D721Med (cell line): Measurements from ENCODE around the gene DTHD1.

Source experiments
- DNase-seq: peaks from one replicate; pipeline ENCODE4 v3.0.0; 2011; ENCODE audit warnings: low spot score; ENCODE audit not compliant: insufficient read length
- FAIRE-seq: peaks from 2 replicates; lab custom pipeline; 2011; peaks lifted over from hg19 to GRCh38; lab: Jason Lieb, UNC
- CTCF ChIP-seq: IDR thresholded peaks from 2 replicates; pipeline ENCODE4 v1.5.1; 2012; ENCODE audit warnings: mild to moderate bottlenecking, control low read depth; ENCODE audit not compliant: insufficient read depth; ENCODE audit errors: missing control alignments

Gene DTHD1

GRCh38 chr4:36363024-36363423 is 81.6 kb downstream of the DTHD1 start:
- no peak for DNase-seq
- no peak for FAIRE-seq
- TF ChIP-seq CTCF: no peak

GRCh38 chr4:36374836-36375511 is 93.6 kb downstream of the DTHD1 start:
- DNase-seq: no peak
- no peak for TF ChIP-seq CTCF
- no peak for FAIRE-seq

- TF ChIP-seq CTCF: no peak
- FAIRE-seq: no peak
- DNase-seq: no peak
Measured at GRCh38 chr4:36385951-36386571, 104.6 kb downstream of the DTHD1 start.

- TF ChIP-seq CTCF: peak; percentile 31
- DNase-seq (no peak), FAIRE-seq (no peak)
Measured at GRCh38 chr4:36386691-36387090, 105.3 kb downstream of the DTHD1 start.

- FAIRE-seq (no peak), DNase-seq (no peak)
- no peak for TF ChIP-seq CTCF
Measured at GRCh38 chr4:36388710-36389109, 107.3 kb downstream of the DTHD1 start.

GRCh38 chr4:36391411-36391810 is 110.0 kb downstream of the DTHD1 start:
- DNase-seq (no peak), FAIRE-seq (no peak)
- TF ChIP-seq CTCF: no peak

GRCh38 chr4:36392024-36392423 is 110.6 kb downstream of the DTHD1 start:
- TF ChIP-seq CTCF: no peak
- no peak for FAIRE-seq
- no peak for DNase-seq
